Measurements from ENCODE around the gene PIK3CB.

DNA sequence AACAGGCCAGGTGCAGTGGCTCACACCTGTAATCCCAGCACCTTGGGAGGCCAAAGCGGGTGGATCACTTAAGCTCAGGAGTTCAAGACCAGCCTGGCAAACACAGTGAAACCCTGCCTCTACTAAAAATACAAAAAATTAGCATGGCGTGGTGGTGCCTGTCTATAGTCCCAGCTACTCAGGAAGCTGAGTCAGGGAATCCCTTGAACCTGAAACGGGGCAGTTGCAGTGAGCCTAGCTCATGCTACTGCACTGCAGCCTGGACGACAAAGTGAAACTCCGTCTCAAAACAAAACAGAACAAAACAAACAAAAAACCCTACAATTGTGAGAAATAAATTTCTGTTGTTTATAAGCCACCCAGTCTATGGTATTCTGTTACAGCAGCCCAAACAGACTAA lies 94.7 kb downstream of the PIK3CB start:
- TF ChIP-seq, protein P1, sequence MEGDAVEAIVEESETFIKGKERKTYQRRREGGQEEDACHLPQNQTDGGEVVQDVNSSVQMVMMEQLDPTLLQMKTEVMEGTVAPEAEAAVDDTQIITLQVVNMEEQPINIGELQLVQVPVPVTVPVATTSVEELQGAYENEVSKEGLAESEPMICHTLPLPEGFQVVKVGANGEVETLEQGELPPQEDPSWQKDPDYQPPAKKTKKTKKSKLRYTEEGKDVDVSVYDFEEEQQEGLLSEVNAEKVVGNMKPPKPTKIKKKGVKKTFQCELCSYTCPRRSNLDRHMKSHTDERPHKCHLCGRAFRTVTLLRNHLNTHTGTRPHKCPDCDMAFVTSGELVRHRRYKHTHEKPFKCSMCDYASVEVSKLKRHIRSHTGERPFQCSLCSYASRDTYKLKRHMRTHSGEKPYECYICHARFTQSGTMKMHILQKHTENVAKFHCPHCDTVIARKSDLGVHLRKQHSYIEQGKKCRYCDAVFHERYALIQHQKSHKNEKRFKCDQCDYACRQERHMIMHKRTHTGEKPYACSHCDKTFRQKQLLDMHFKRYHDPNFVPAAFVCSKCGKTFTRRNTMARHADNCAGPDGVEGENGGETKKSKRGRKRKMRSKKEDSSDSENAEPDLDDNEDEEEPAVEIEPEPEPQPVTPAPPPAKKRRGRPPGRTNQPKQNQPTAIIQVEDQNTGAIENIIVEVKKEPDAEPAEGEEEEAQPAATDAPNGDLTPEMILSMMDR (IDR thresholded peaks at IDR 0.05 in 4 of 5, conservative IDR thresholded peaks at IDR 0.05 in 1 of 5), result no peak
- no peak for TF ChIP-seq POLR2A (IDR thresholded peaks at IDR 0.05)
